ENCODE measurements around the gene ABHD11. TPM values are rescaled to one million over a fixed set of nuclear protein-coding genes. Genes with fewer than 3 reads are reported as not detected.
A peak's percentile ranks its signal among the peaks of the same experiment; 100 is the strongest.
"Not testable (repeated sequence)": the region's sequence is repeated elsewhere in the genome, so short reads cannot be mapped to it uniquely, and the experiment has no call there.

Gene ABHD11
- total RNA-seq, 1 donor from 2014 or later: 62.2 TPM

GRCh38 chr7:73715648-73716317 lies 22.8 kb downstream of the ABHD11 start:
- DNase-seq (ENCODE audit: low read depth): peak; percentile 90
- TF ChIP-seq CTCF (IDR thresholded peaks at IDR 0.05; ENCODE audit: insufficient read depth, low read length, poor library complexity, severe bottlenecking): no peak

GRCh38 chr7:73713319-73713718 lies 25.3 kb downstream of the ABHD11 start:
- DNase-seq (ENCODE audit: low read depth); H3K36me3 ChIP-seq (ENCODE audit: control insufficient read depth, insufficient read depth, low read length); H3K4me3 ChIP-seq (ENCODE audit: low read depth, low read length); H3K27me3 ChIP-seq (ENCODE audit: control insufficient read depth, insufficient read depth, low read length): not testable (repeated sequence)

More at GRCh38 chr7:73715648-73716317, 22.8 kb downstream of the ABHD11 start:
- H3K4me3 ChIP-seq (ENCODE audit: low read depth, low read length): no peak overlapping the region
- H3K36me3 ChIP-seq (ENCODE audit: control insufficient read depth, insufficient read depth, low read length): no peaks in the 10 kb centered on the region
- H3K27me3 ChIP-seq (ENCODE audit: control insufficient read depth, insufficient read depth, low read length): no peaks in the 10 kb centered on the region

- no peaks in the 10 kb centered on the region for H3K27me3 ChIP-seq (ENCODE audit: control insufficient read depth, insufficient read depth, low read length)
- no peak for DNase-seq (ENCODE audit: low read depth)
- no peak for TF ChIP-seq CTCF (IDR thresholded peaks at IDR 0.05; ENCODE audit: insufficient read depth, low read length, poor library complexity, severe bottlenecking)
- H3K4me3 ChIP-seq (ENCODE audit: low read depth, low read length): no peak overlapping the region
- H3K36me3 ChIP-seq (ENCODE audit: control insufficient read depth, insufficient read depth, low read length): no peaks in the 10 kb centered on the region
Measured at GRCh38 chr7:73712773-73713172, 25.8 kb downstream of the ABHD11 start.

- H3K36me3 ChIP-seq (ENCODE audit: control insufficient read depth, insufficient read depth, low read length): no peaks in the 10 kb centered on the region
- no peak for TF ChIP-seq CTCF (IDR thresholded peaks at IDR 0.05; ENCODE audit: insufficient read depth, low read length, poor library complexity, severe bottlenecking)
- H3K27me3 ChIP-seq (ENCODE audit: control insufficient read depth, insufficient read depth, low read length): no peaks in the 10 kb centered on the region
- H3K4me3 ChIP-seq (ENCODE audit: low read depth, low read length): no peak overlapping the region
- DNase-seq (ENCODE audit: low read depth): no peak
Measured at GRCh38 chr7:73708961-73709549, 29.5 kb downstream of the ABHD11 start.

- no peak for TF ChIP-seq CTCF (IDR thresholded peaks at IDR 0.05; ENCODE audit: insufficient read depth, low read length, poor library complexity, severe bottlenecking)
- Histone ChIP-seq H3K27me3 (ENCODE audit: control insufficient read depth, insufficient read depth, low read length) (no peaks in the 10 kb centered on the region), H3K36me3 (ENCODE audit: control insufficient read depth, insufficient read depth, low read length) (peaks cover 3% of the 10 kb centered on the region), H3K4me3 (ENCODE audit: low read depth, low read length) (no peak overlapping the region)
- no peak for DNase-seq (ENCODE audit: low read depth)
Measured at GRCh38 chr7:73707045-73707631, 31.5 kb downstream of the ABHD11 start.

GRCh38 chr7:73706126-73707044 lies 32.2 kb downstream of the ABHD11 start:
- H3K27me3 ChIP-seq (ENCODE audit: control insufficient read depth, insufficient read depth, low read length): no peaks in the 10 kb centered on the region
- H3K36me3 ChIP-seq (ENCODE audit: control insufficient read depth, insufficient read depth, low read length): peaks cover 3% of the 10 kb centered on the region
- H3K4me3 ChIP-seq (ENCODE audit: low read depth, low read length): no peak overlapping the region
- no peak for TF ChIP-seq CTCF (IDR thresholded peaks at IDR 0.05; ENCODE audit: insufficient read depth, low read length, poor library complexity, severe bottlenecking)
- no peak for DNase-seq (ENCODE audit: low read depth)
